IPS-NIHi11 (cell line): Measurements from ENCODE around the gene MTCH1.

Source experiments
- DNase-seq: peaks from one replicate; pipeline ENCODE4 v3.0.0; 2012; ENCODE audit warnings: mixed read lengths, low spot score

The MTCH1 gene

GRCh38 chr6:36989264-36989663, 3.3 kb upstream of the MTCH1 start:
- DNase-seq = no peak

GRCh38 chr6:36986704-36987047, 680 bp upstream of the MTCH1 start:
- no peak for DNase-seq

- DNase-seq = no peak
Observed at GRCh38 chr6:36985417-36985807, 584 bp downstream of the MTCH1 start.

GRCh38 chr6:36984581-36985416, 1.2 kb downstream of the MTCH1 start:
- DNase-seq = peak; percentile 73

- no peak for DNase-seq
Observed at GRCh38 chr6:36983538-36983937, 2.5 kb downstream of the MTCH1 start.

- DNase-seq = peak; percentile 52
Observed at GRCh38 chr6:36980876-36981619, 4.9 kb downstream of the MTCH1 start.

GRCh38 chr6:36980129-36980528, 5.9 kb downstream of the MTCH1 start:
- DNase-seq = no peak

- no peak for DNase-seq
Observed at GRCh38 chr6:36979347-36979742, 6.7 kb downstream of the MTCH1 start.

GRCh38 chr6:36978421-36979346, 7.3 kb downstream of the MTCH1 start:
- no peak for DNase-seq

GRCh38 chr6:36977470-36977941, 8.5 kb downstream of the MTCH1 start:
- DNase-seq = peak; percentile 72

GRCh38 chr6:36976931-36977330, 9.1 kb downstream of the MTCH1 start:
- DNase-seq = no peak

GRCh38 chr6:36976509-36976908, 9.5 kb downstream of the MTCH1 start:
- no peak for DNase-seq

GRCh38 chr6:36976007-36976264, 10.1 kb downstream of the MTCH1 start:
- no peak for DNase-seq

- no peak for DNase-seq
Observed at GRCh38 chr6:36975231-36976006, 10.6 kb downstream of the MTCH1 start.

GRCh38 chr6:36973647-36974046, 12.3 kb downstream of the MTCH1 start:
- DNase-seq = no peak

- DNase-seq = no peak
Observed at GRCh38 chr6:36973190-36973589, 12.8 kb downstream of the MTCH1 start.

- no peak for DNase-seq
Observed at GRCh38 chr6:36971921-36972673, 13.9 kb downstream of the MTCH1 start.

GRCh38 chr6:36970892-36971842, 14.8 kb downstream of the MTCH1 start:
- DNase-seq = no peak

- no peak for DNase-seq
Observed at GRCh38 chr6:36969988-36970891, 15.8 kb downstream of the MTCH1 start.
